Activated gamma-delta T cell treated with anti-CD3 and anti-CD28 coated beads, Interleukin-2, amount 50 U/mL, for 16 hours (primary cell): ENCODE data around the gene BARHL1.

Source experiments
- DNase-seq: peaks from one replicate; pipeline ENCODE4 v3.0.0-alpha.2; 2020; ENCODE audit warnings: low read depth

Gene BARHL1

DNA sequence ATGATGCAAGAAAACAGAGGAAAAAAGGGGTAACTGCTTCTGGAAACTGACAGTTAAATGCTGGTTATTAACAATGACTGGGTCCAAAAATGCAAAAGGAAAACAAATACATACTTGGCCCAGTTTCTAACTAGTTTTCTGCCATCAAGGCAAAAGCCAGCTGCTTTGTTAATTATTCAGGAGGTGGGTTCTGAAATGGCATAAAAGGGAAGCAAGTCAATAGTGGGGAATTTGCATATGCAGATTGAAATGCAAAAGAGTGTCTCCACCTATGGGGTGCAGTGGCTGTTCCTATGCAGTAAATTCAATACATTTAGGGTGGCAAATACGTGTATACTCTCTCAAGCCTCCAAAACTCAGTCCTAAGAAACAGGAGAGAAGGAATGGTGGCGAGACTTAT lies 33.4 kb downstream of the BARHL1 start:
- no peak for DNase-seq

DNA sequence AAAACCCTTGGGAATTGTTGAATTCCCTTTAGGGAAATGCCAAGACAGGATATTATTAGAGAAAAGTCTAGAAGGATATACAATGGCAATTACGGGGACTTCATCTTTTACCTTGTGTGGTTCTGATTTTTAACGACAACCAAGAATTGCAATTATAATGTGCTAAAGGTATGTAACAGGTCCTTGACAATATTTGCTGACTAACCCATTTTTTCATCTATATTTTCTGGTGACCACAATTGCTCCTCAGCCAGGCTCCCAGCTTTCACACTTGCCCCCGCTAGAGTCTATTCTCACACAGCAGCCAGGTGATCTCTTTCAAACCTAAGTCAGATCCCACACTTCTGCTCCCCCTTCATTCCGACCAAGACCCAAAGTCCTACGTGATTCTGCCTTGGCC lies 34.3 kb downstream of the BARHL1 start:
- no peak for DNase-seq

DNA sequence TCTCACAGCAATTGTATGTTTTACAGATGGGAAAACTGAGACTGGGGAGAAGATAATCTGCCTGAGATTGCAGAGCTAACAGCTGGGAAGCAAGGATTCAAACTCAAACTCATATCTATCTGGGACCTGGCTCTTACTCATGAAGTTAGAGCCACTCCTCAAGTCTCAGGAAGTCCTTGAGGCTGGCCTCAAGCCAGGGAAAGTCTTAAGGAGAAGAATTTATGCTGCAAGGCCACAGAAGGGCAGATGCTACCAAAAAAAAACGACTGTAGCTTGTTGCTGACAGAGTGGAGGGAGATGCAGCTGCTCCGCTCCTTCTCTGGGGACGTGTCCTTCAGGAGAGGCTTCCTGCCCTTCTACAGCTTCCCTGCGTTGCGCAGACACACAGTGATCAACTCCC lies 39.8 kb downstream of the BARHL1 start:
- no peak for DNase-seq

DNA sequence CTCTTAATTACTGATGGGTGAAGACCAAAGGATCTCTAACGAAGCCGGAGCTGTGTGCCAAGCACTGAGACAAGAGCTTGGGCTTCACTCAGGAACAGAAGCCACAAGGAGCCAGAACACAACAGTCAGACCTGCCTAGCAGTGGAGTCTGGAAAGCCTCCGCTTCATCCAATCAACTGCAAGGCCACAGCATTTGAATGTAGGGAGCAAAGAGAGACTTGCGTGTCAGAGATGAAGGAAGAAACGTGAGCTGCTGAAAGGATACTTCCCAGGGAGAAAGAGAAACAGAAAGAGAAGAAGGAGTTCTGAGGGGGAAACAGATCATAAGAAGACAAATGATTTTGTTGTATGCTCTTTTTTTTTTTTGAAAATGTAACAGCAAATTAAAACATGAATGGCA lies 43.9 kb downstream of the BARHL1 start:
- DNase-seq = no peak

DNA sequence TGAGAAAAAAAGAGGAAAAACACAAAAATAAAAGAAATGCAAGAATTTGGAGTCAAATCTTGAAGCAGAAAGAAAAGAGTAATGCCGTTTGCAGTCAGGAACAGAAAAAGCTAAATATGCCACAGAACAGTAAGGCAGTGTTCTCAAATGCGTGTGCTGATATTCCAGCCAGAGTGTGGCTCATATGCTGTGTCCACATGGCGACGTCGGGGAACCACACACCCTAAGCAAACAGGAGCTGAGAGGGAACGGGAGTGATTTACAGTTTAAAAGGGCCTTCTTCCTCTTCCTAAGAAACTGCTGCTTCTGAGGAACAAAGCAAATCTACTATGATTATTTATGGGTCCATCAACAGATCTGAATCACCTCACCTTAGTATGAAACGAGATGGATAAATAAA lies 44.7 kb downstream of the BARHL1 start:
- no peak for DNase-seq

DNA sequence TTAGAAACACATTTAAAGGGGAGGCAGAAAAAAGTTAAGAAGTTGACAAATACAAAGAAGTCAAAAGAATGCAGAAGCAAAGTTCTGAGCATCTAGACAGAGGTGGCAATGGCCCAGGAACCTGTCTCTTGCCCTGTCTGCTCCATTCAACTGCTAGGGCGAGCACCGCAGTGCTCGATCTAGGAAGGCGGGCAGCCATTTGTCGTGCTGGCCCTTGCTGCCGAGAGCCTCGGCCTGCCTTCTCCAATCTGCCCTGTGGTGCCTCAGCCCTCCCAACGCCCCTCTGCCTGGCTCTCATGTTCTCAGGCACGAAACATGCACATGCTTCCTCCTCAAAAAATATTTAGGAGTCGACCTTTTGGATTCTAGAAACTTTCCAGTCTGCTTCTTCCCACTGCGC lies 45.2 kb downstream of the BARHL1 start:
- DNase-seq = no peak

DNA sequence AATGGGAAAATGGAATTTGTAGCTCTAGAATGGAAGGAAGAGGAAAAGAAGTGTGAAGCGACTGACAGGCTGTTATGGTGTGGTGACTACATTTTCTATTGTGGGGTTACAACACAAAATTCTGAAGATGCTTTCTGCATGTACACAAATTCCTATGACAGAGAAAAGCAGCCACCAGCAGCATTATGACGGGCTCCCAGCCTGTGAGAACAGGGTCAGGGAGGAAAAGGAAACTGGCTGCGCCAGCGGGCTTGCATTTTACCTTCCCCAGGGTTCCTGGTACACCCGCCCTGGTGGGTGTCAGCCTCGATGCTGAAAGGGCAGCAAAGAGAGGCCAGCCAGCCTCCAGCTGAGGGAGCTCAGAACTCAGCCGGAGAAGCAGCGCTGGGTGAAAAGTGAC lies 46.3 kb downstream of the BARHL1 start:
- no peak for DNase-seq

DNA sequence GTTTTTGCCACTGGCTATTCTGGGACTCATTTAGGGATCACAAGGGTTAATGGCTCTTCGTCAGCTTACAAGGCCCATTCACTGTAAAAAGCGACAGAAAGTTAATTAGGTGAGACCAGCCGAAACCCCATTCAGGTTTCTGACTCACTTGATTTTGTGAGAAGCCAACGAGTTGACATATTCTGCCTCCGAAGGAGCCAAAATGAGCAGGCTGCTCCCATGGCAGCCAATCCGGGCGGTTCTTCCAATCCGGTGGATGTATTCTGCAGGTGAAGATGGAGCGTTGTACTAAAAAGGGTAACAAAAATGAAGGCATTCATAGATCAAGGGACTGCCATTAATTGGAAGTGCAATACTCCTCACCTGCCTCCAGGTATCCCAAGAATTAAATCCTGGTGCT lies 47.7 kb downstream of the BARHL1 start:
- DNase-seq = no peak

DNA sequence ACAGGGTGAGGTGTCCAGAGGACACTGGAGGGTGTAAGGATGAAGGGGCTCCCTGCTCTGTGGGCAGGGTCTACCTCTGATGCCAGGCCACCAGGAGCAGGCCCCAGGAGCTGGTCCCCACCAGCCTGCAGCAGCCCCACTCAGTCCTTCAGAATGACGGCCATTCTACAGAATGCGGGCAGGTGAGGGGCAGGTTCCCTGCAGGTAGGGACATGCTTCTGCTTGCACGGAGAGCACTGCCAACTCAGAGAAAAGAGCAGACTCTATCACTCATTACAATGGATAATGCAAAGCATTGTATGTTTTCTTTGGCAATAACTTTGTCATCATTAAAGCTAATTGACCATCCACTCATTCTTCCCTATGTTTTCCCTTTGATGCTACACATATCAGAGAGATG lies 48.4 kb downstream of the BARHL1 start:
- DNase-seq = no peak

DNA sequence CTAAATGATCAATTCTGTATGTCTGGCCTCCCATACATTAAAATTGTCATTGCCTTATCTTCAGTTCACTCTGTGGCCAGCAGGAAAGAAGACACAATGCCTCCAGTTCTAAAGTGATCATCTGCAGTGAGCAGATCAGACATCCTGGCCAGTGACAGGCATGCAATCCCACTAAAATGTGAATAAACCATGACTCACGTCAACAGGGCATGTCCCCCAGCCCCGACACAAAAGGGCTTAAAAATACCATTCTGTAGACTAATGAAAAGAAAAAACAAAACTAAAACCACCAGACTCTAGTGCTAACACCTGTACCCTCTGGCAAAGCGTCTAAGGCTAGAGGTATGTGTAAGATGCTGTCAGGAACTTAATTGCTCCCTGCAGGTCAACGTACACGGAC lies 48.9 kb downstream of the BARHL1 start:
- no peak for DNase-seq

DNA sequence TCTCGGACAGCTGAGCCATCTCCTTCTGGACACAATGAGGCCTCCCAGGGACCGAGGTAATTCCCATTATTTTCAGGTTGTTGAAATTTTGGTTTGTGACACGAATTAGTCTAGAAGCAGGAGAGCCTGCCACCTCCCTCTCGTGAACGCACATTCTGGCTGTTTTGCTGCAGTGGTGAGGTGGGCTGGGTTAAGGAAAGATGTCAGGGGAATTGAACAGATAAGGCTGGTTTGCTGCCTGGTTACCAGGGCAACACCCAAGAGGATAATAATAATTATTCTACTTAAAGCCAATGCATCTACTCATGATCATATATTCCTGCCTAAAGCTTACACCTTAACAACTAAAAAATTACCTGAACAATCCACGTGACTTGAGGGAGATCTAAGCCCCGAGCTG lies 49.3 kb downstream of the BARHL1 start:
- no peak for DNase-seq

DNA sequence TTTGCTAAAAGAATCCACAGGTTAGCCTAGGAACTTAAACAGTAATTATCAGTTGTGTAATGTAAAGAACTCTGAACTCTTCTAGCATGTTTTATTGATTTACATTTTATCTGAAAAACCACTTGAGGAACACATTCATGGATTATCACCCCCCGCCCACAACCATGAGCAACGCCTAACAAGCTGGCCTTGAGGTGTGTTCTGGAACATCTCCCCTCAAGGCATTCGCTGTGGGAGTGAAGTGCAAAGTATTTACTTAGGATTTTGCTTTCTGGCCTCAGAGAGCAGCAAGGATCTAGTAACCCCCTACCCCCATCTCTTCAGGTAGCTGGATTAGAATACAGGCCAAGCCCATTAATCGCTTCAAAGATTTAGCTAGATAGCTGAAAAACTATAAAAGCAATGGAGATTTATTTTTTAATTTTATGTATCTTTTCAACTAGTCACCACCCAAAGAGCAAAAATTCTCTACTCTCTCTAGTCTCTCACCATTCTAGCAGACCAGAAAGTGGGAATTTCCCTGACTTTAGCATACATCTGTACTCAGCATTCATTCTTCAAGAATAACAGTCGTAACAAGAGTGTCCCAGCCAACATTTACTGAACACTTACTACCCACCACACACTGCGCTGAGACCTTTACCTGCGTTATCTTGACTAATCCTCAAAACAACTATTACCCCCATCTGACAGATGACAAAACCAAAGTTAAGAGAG lies 50.2 kb downstream of the BARHL1 start:
- no peak for DNase-seq

DNA sequence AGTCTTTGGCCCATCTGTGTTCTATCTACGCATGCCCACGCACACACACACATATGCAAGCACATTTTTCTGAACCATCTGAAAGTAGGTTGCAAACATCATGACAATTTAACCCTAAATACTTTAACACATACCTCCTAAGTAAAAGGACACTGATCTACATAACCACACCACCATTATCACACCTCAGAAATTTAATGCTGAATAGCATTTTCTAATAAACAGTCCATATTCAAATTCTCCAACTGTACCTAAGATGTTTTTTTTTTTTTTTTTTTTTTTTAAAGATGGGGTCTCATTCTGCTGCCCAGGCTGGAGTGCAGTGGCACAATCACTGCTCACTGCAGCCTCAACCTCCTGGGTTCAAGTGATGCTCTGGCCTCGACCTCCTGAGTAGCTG lies 51.9 kb downstream of the BARHL1 start:
- DNase-seq = no peak

DNA sequence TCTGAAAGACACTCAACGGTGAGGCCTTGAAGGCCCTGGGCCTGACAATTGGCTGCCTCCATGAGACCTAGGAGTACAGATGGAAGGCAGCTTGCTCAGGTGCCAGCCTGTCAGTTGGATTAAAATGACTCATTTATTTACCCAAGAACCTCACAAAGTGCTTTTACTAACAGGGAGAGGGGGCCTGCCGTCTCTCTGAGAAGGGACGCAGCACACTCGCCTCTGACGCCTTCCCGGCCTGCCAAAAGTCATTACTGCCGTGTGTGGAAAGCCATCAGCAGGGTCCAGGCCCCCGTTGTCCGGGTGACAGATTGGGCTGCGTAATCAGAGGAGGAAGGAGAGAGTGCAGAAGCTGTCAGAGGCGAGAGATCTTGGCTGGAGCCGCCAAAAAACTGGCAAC lies 54.9 kb downstream of the BARHL1 start:
- DNase-seq = no peak

DNA sequence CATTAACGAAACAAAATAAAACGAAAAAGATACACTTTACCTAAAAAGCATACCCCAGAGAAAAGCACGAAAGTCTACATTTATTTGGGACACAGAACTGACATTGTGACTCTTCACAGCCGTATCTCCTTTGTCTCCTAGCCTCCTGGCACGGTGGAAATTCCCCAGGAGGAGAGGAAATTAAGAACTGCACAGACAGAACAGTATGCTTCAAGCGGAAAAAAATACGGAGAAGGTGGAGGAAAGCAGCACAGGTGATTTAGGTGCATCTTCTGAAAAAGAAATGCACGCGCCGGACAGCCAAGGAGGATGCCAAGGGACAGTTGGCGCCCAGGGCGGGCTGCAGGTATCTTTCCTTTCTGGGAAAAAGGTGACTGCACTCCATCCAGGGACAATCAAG lies 55.4 kb downstream of the BARHL1 start:
- no peak for DNase-seq

DNA sequence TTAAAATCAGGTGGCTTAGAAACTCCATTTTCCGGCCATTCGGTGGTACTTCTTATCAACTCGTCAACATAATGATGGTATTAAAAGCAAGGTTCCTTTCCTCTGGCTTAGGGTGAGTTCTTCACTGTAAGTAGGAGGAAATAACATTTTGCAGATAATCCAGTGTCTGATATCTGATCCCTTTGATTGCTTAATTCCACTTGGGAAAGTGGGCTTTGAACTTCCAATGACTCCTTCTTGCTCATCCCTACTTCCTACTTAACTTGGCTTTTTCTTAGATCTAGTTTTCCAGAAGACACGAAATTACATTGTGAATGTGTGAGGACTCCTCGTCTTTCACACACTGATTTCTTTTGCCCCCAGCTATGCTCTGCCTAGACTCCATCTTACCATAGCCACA lies 55.8 kb downstream of the BARHL1 start:
- no peak for DNase-seq

DNA sequence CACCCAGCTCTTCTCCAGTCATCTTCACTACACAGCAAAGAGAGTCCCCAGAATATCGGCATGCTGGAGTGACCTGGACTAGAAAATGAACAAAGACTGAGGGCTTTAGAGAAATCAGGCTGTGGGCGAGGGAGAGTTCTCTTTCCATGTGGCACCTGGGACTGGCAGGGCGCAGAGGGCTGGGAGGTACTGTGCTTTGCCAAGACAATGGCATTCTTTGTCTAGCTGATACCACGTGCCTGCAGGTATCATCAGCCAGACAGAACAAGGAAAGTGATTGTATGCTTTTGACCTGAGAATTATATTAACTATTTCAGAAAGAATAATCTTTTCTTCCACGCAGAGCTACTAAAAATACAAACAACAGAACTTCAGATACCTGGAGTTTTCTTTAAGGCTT lies 56.9 kb downstream of the BARHL1 start:
- DNase-seq = no peak
